Epithelial cell of prostate (primary cell): ENCODE measurements around the gene ARF1.

Experiments used
- DNase-seq: peaks from one replicate; pipeline ENCODE4 v3.0.0-alpha.2; 2011; ENCODE audit warnings: low read depth, low spot score
- H3K27ac ChIP-seq: fragments of 450-650 bp; 2 replicates; pipeline ENCODE4 v1.5.1; 2017; ENCODE audit warnings: mild to moderate bottlenecking

The ARF1 gene

GRCh38 chr1:228068359-228068758 is 14.1 kb upstream of the ARF1 start:
- H3K27ac ChIP-seq: no peak overlapping the region
- DNase-seq: no peak

- no peak for DNase-seq
- no peak overlapping the region for H3K27ac ChIP-seq
These were observed 12.3 kb upstream of the ARF1 start for GRCh38 chr1:228070173-228070572.

GRCh38 chr1:228070851-228071250 is 11.7 kb upstream of the ARF1 start:
- DNase-seq: no peak

GRCh38 chr1:228071839-228072657 is 10.5 kb upstream of the ARF1 start:
- no peak overlapping the region for H3K27ac ChIP-seq
- DNase-seq: no peak

More at GRCh38 chr1:228070851-228071250, 11.7 kb upstream of the ARF1 start:
- H3K27ac ChIP-seq: no peak overlapping the region

- no peak for DNase-seq
- no peak overlapping the region for H3K27ac ChIP-seq
These were observed 9.9 kb upstream of the ARF1 start for GRCh38 chr1:228072658-228073043.

GRCh38 chr1:228073061-228073856 is 9.2 kb upstream of the ARF1 start:
- no peak overlapping the region for H3K27ac ChIP-seq
- no peak for DNase-seq

GRCh38 chr1:228073857-228074545 is 8.5 kb upstream of the ARF1 start:
- DNase-seq: no peak
- H3K27ac ChIP-seq: no peak overlapping the region

GRCh38 chr1:228074954-228075730 is 7.4 kb upstream of the ARF1 start:
- H3K27ac ChIP-seq: no peak overlapping the region
- DNase-seq: no peak

GRCh38 chr1:228075801-228076271 is 6.7 kb upstream of the ARF1 start:
- no peak overlapping the region for H3K27ac ChIP-seq
- no peak for DNase-seq

- no peak for DNase-seq
- H3K27ac ChIP-seq: no peak overlapping the region
These were observed 5.6 kb upstream of the ARF1 start for GRCh38 chr1:228076796-228077430.

GRCh38 chr1:228077565-228078330 is 4.8 kb upstream of the ARF1 start:
- no peak for DNase-seq
- H3K27ac ChIP-seq: no peak overlapping the region

- H3K27ac ChIP-seq: no peak overlapping the region
- no peak for DNase-seq
These were observed 3.5 kb upstream of the ARF1 start for GRCh38 chr1:228079013-228079412.

- H3K27ac ChIP-seq: no peak overlapping the region
- DNase-seq: no peak
These were observed 2.8 kb upstream of the ARF1 start for GRCh38 chr1:228079601-228080263.

GRCh38 chr1:228081144-228081543 is 1.4 kb upstream of the ARF1 start:
- DNase-seq: no peak
- no peak overlapping the region for H3K27ac ChIP-seq

- H3K27ac ChIP-seq: peak overlapping the region; percentile 89
- no peak for DNase-seq
These were observed 812 bp upstream of the ARF1 start for GRCh38 chr1:228081578-228082213.

- H3K27ac ChIP-seq: peak overlapping the region; percentile 89
- DNase-seq: no peak
These were observed 686 bp downstream of the ARF1 start for GRCh38 chr1:228082918-228083870.

GRCh38 chr1:228083871-228084278 is 1.4 kb downstream of the ARF1 start:
- DNase-seq: no peak
- H3K27ac ChIP-seq: peak overlapping the region; percentile 89
